ENCODE measurements around the gene LRRC17.
"Not testable (repeated sequence)": the region's sequence is repeated elsewhere in the genome, so short reads cannot be mapped to it uniquely, and the experiment has no call there.

LRRC17 gene

GRCh38 chr7:102942181-102942866 is 29.5 kb downstream of the LRRC17 start:
- DNase-seq (ENCODE audit: low read depth, low spot score) = no peak

- no peak for DNase-seq (ENCODE audit: low read depth, low spot score)
These were observed 30.1 kb downstream of the LRRC17 start for GRCh38 chr7:102942868-102943267.

GRCh38 chr7:102943423-102944169 is 30.8 kb downstream of the LRRC17 start:
- DNase-seq (ENCODE audit: low read depth, low spot score) = no peak

- no peak for DNase-seq (ENCODE audit: low read depth, low spot score)
These were observed 31.4 kb downstream of the LRRC17 start for GRCh38 chr7:102944241-102944640.

GRCh38 chr7:102951839-102952238 is 39.0 kb downstream of the LRRC17 start:
- no peak for DNase-seq (ENCODE audit: low read depth, low spot score)

- DNase-seq (ENCODE audit: low read depth, low spot score) = no peak
These were observed 40.6 kb downstream of the LRRC17 start for GRCh38 chr7:102953406-102953805.

- DNase-seq (ENCODE audit: low read depth, low spot score) = not testable (repeated sequence)
These were observed 41.6 kb downstream of the LRRC17 start for GRCh38 chr7:102954359-102954758.

- DNase-seq (ENCODE audit: low read depth, low spot score) = not testable (repeated sequence)
These were observed 45.2 kb downstream of the LRRC17 start for GRCh38 chr7:102958004-102958403.

- not testable (repeated sequence) for DNase-seq (ENCODE audit: low read depth, low spot score)
These were observed 49.2 kb downstream of the LRRC17 start for GRCh38 chr7:102961993-102962392.

- no peak for DNase-seq (ENCODE audit: low read depth, low spot score)
These were observed 53.7 kb downstream of the LRRC17 start for GRCh38 chr7:102966465-102966864.

GRCh38 chr7:102967798-102968197 is 55.0 kb downstream of the LRRC17 start:
- no peak for DNase-seq (ENCODE audit: low read depth, low spot score)

- no peak for DNase-seq (ENCODE audit: low read depth, low spot score)
These were observed 60.4 kb downstream of the LRRC17 start for GRCh38 chr7:102973096-102973802.

GRCh38 chr7:102974366-102975236 is 61.8 kb downstream of the LRRC17 start:
- DNase-seq (ENCODE audit: low read depth, low spot score) = no peak

GRCh38 chr7:102975854-102976253 is 63.1 kb downstream of the LRRC17 start:
- DNase-seq (ENCODE audit: low read depth, low spot score) = no peak

GRCh38 chr7:102976493-102976892 is 63.7 kb downstream of the LRRC17 start:
- DNase-seq (ENCODE audit: low read depth, low spot score) = no peak

GRCh38 chr7:102977586-102977985 is 64.8 kb downstream of the LRRC17 start:
- DNase-seq (ENCODE audit: low read depth, low spot score) = not testable (repeated sequence)

- DNase-seq (ENCODE audit: low read depth, low spot score) = no peak
These were observed 65.5 kb downstream of the LRRC17 start for GRCh38 chr7:102978284-102978683.

GRCh38 chr7:102979670-102980069 is 66.9 kb downstream of the LRRC17 start:
- DNase-seq (ENCODE audit: low read depth, low spot score) = no peak

GRCh38 chr7:102981451-102981850 is 68.7 kb downstream of the LRRC17 start:
- no peak for DNase-seq (ENCODE audit: low read depth, low spot score)

- DNase-seq (ENCODE audit: low read depth, low spot score) = no peak
These were observed 69.4 kb downstream of the LRRC17 start for GRCh38 chr7:102982235-102982634.

- no peak for DNase-seq (ENCODE audit: low read depth, low spot score)
These were observed 70.8 kb downstream of the LRRC17 start for GRCh38 chr7:102983602-102984001.

Data from iPS DF 19.7 (cell line).